ENCODE data around the gene APOBR.
"Not testable (repeated sequence)": the region's sequence is repeated elsewhere in the genome, so short reads cannot be mapped to it uniquely, and the experiment has no call there.

DNA sequence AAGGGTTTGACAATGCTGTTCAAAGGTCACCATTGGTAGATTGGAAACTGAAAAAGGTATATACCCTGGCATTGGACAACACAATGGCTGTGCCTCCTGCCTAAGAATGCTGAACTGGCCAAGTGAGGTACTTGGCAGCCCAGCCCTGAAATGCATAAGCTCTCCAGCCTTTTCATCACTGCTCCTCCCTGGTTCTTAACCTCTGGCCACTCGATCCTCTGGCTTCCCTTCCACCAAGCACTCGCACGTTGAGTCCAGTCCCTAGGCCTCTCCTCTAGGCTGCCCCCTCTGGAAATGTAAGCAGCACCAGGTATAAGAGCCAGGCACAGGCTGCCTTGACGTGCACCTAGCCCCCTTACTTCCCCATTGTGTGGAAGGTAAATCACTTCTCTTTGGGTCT lies 48.1 kb upstream of the APOBR start:
- TF ChIP-seq, protein P1, sequence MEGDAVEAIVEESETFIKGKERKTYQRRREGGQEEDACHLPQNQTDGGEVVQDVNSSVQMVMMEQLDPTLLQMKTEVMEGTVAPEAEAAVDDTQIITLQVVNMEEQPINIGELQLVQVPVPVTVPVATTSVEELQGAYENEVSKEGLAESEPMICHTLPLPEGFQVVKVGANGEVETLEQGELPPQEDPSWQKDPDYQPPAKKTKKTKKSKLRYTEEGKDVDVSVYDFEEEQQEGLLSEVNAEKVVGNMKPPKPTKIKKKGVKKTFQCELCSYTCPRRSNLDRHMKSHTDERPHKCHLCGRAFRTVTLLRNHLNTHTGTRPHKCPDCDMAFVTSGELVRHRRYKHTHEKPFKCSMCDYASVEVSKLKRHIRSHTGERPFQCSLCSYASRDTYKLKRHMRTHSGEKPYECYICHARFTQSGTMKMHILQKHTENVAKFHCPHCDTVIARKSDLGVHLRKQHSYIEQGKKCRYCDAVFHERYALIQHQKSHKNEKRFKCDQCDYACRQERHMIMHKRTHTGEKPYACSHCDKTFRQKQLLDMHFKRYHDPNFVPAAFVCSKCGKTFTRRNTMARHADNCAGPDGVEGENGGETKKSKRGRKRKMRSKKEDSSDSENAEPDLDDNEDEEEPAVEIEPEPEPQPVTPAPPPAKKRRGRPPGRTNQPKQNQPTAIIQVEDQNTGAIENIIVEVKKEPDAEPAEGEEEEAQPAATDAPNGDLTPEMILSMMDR (IDR thresholded peaks at IDR 0.05; ENCODE audit: insufficient read depth, low read length), result not testable (repeated sequence)
- not testable (repeated sequence) for TF ChIP-seq GABPA (IDR thresholded peaks at IDR 0.05; ENCODE audit: low read depth); POLR2AphosphoS5 (IDR thresholded peaks at IDR 0.05; ENCODE audit: low read depth); SPI1 (IDR thresholded peaks at IDR 0.05; ENCODE audit: borderline replicate concordance, low read depth)
- TF ChIP-seq, protein P2, sequence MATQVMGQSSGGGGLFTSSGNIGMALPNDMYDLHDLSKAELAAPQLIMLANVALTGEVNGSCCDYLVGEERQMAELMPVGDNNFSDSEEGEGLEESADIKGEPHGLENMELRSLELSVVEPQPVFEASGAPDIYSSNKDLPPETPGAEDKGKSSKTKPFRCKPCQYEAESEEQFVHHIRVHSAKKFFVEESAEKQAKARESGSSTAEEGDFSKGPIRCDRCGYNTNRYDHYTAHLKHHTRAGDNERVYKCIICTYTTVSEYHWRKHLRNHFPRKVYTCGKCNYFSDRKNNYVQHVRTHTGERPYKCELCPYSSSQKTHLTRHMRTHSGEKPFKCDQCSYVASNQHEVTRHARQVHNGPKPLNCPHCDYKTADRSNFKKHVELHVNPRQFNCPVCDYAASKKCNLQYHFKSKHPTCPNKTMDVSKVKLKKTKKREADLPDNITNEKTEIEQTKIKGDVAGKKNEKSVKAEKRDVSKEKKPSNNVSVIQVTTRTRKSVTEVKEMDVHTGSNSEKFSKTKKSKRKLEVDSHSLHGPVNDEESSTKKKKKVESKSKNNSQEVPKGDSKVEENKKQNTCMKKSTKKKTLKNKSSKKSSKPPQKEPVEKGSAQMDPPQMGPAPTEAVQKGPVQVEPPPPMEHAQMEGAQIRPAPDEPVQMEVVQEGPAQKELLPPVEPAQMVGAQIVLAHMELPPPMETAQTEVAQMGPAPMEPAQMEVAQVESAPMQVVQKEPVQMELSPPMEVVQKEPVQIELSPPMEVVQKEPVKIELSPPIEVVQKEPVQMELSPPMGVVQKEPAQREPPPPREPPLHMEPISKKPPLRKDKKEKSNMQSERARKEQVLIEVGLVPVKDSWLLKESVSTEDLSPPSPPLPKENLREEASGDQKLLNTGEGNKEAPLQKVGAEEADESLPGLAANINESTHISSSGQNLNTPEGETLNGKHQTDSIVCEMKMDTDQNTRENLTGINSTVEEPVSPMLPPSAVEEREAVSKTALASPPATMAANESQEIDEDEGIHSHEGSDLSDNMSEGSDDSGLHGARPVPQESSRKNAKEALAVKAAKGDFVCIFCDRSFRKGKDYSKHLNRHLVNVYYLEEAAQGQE (IDR thresholded peaks at IDR 0.05; ENCODE audit: insufficient replicate concordance, low read depth), result not testable (repeated sequence)

Data from HL-60 (cell line).